ENCODE data around the gene NCR3LG1.

GRCh38 chr11:17384002-17384511, 32.5 kb downstream of the NCR3LG1 start:
- no peak for TF ChIP-seq GATA2 (IDR thresholded peaks at IDR 0.05; ENCODE audit: low read depth, low read length)
- TF ChIP-seq GATA3 (IDR thresholded peaks at IDR 0.05; ENCODE audit: low read depth, low read length): no peak

All from SH-SY5Y (cell line).